ENCODE results near the gene SESTD1.
"Not testable (repeated sequence)": the region's sequence is repeated elsewhere in the genome, so short reads cannot be mapped to it uniquely, and the experiment has no call there.

Gene SESTD1

GRCh38 chr2:179266271-179266670 is 1.6 kb upstream of the SESTD1 start:
- no peak for DNase-seq (ENCODE audit: low read depth in 2 of 2)

- DNase-seq (ENCODE audit: low read depth in 2 of 2) = no peak
These were observed 464 bp upstream of the SESTD1 start for GRCh38 chr2:179265082-179265510.

- no peak for DNase-seq (ENCODE audit: low read depth in 2 of 2)
These were observed 925 bp downstream of the SESTD1 start for GRCh38 chr2:179263446-179264367.

- peak; percentile 49 to 55 for DNase-seq (ENCODE audit: low read depth in 2 of 2)
These were observed 1.6 kb downstream of the SESTD1 start for GRCh38 chr2:179263015-179263414.

GRCh38 chr2:179262077-179262660 is 2.5 kb downstream of the SESTD1 start:
- DNase-seq (ENCODE audit: low read depth in 2 of 2) = no peak

- no peak for DNase-seq (ENCODE audit: low read depth in 2 of 2)
These were observed 3.3 kb downstream of the SESTD1 start for GRCh38 chr2:179261151-179261825.

GRCh38 chr2:179260224-179260623 is 4.4 kb downstream of the SESTD1 start:
- no peak for DNase-seq (ENCODE audit: low read depth in 2 of 2)

- DNase-seq (ENCODE audit: low read depth in 2 of 2) = no peak
These were observed 9.5 kb downstream of the SESTD1 start for GRCh38 chr2:179255129-179255528.

- DNase-seq (ENCODE audit: low read depth in 2 of 2) = no peak
These were observed 11.4 kb downstream of the SESTD1 start for GRCh38 chr2:179253226-179253625.

- DNase-seq (ENCODE audit: low read depth in 2 of 2) = no peak
These were observed 12.2 kb downstream of the SESTD1 start for GRCh38 chr2:179252423-179252822.

- no peak for DNase-seq (ENCODE audit: low read depth in 2 of 2)
These were observed 12.8 kb downstream of the SESTD1 start for GRCh38 chr2:179251870-179252269.

GRCh38 chr2:179250848-179251504 is 13.7 kb downstream of the SESTD1 start:
- DNase-seq (ENCODE audit: low read depth in 2 of 2) = no peak

- no peak for DNase-seq (ENCODE audit: low read depth in 2 of 2)
These were observed 14.5 kb downstream of the SESTD1 start for GRCh38 chr2:179250095-179250494.

GRCh38 chr2:179248024-179248348 is 16.6 kb downstream of the SESTD1 start:
- no peak for DNase-seq (ENCODE audit: low read depth in 2 of 2)

- DNase-seq (ENCODE audit: low read depth in 2 of 2) = no peak
These were observed 17.2 kb downstream of the SESTD1 start for GRCh38 chr2:179247318-179248023.

GRCh38 chr2:179245843-179246242 is 18.8 kb downstream of the SESTD1 start:
- DNase-seq (ENCODE audit: low read depth in 2 of 2) = not testable (repeated sequence)

GRCh38 chr2:179243046-179243445 is 21.6 kb downstream of the SESTD1 start:
- DNase-seq (ENCODE audit: low read depth in 2 of 2) = no peak

- DNase-seq (ENCODE audit: low read depth in 2 of 2) = no peak
These were observed 23.9 kb downstream of the SESTD1 start for GRCh38 chr2:179240481-179241451.

GRCh38 chr2:179239838-179240237 is 24.8 kb downstream of the SESTD1 start:
- DNase-seq (ENCODE audit: low read depth in 2 of 2) = no peak

- no peak for DNase-seq (ENCODE audit: low read depth in 2 of 2)
These were observed 25.4 kb downstream of the SESTD1 start for GRCh38 chr2:179239195-179239594.
